ENCODE measurements around the gene MON2. TPM values are rescaled to one million over a fixed set of nuclear protein-coding genes. Genes with fewer than 3 reads are reported as not detected.
A peak's percentile ranks its signal among the peaks of the same experiment; 100 is the strongest.

MON2 gene
- total and polyA plus RNA-seq, 12 donors, result 5.0 to 25.3 (median 18.5) TPM

DNA sequence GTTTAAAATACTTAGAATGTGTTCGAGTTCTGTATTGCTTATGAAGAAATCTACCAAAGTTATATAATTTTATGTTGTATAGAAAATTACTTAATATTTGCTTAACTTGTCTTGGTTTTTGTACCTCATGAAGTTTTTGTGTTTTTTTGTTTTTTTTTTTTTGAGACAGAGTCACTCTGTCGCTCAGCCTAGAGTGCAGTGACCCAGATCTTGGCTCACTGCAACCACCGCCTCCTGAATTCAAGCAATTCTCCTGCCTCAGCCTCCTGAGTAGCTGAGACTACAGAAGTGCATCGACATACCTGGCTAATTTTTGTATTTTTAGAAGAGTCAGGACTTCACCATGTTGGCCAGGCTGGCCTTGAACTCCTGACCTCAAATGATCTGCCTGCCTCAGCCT is 69.9 kb downstream of the MON2 start:
- Histone ChIP-seq H3K4me1 (peaks cover 0 to 17% (median 8%) of the 10 kb centered on the region in 9 donors), H3K36me3 (peaks cover 0 to 100% (median 31%) of the 10 kb centered on the region in 9 donors), H3K4me3 (no peak overlapping the region), H3K27me3 (no peaks in the 10 kb centered on the region), H3K27ac (peak overlapping the region in 1 of 10 donors; percentile 25), H3K9me3 (no peaks in the 10 kb centered on the region)
- TF ChIP-seq, protein P1, sequence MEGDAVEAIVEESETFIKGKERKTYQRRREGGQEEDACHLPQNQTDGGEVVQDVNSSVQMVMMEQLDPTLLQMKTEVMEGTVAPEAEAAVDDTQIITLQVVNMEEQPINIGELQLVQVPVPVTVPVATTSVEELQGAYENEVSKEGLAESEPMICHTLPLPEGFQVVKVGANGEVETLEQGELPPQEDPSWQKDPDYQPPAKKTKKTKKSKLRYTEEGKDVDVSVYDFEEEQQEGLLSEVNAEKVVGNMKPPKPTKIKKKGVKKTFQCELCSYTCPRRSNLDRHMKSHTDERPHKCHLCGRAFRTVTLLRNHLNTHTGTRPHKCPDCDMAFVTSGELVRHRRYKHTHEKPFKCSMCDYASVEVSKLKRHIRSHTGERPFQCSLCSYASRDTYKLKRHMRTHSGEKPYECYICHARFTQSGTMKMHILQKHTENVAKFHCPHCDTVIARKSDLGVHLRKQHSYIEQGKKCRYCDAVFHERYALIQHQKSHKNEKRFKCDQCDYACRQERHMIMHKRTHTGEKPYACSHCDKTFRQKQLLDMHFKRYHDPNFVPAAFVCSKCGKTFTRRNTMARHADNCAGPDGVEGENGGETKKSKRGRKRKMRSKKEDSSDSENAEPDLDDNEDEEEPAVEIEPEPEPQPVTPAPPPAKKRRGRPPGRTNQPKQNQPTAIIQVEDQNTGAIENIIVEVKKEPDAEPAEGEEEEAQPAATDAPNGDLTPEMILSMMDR (IDR thresholded peaks at IDR 0.05), result no peak
- no peak for DNase-seq
- no peak for ATAC-seq
- intact Hi-C loops (cut with DNase I), result no loop called here
- 77 to 79% methylated on average over 4 of the region's 4 CpGs for WGBS, 2 donors

DNA sequence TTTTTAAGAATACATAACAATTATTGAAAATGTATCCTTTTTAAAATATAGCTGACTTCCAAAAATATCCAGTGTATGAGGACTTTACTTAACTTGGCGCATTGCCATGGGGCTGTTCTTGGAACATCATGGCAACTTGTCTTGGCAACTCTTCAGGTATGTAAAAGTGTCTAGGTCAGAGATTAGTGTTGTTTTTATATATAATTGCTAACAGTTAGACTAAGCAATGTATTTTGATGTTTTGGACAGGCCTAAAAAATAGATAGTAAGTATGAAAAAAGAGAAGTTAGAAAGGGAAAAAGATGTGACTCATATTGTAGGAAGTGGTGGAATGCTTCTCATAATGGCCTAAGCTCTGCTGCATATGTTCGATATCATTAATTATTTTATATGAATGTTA is 70.9 kb downstream of the MON2 start:
- ATAC-seq (peak in 3 of 8 donors; percentile 40 to 73 (median 67)), DNase-seq (peak in 1 of 2 donors; percentile 29)
- peaks cover 0 to 17% (median 8%) of the 10 kb centered on the region in 9 donors for H3K4me1 ChIP-seq
- peaks cover 0 to 100% (median 31%) of the 10 kb centered on the region in 9 donors for H3K36me3 ChIP-seq
- intact Hi-C loops (cut with DNase I), result no loop called here
- H3K27me3 ChIP-seq, result no peaks in the 10 kb centered on the region
- 70 to 82% methylated on average over 2 of the region's 2 CpGs for WGBS, 2 donors
- no peaks in the 10 kb centered on the region for H3K9me3 ChIP-seq
- H3K4me3 ChIP-seq, result no peak overlapping the region
- TF ChIP-seq, protein P1 (IDR thresholded peaks at IDR 0.05), result no peak
- H3K27ac ChIP-seq, result peak overlapping the region in 2 of 10 donors; percentile 15 to 33

DNA sequence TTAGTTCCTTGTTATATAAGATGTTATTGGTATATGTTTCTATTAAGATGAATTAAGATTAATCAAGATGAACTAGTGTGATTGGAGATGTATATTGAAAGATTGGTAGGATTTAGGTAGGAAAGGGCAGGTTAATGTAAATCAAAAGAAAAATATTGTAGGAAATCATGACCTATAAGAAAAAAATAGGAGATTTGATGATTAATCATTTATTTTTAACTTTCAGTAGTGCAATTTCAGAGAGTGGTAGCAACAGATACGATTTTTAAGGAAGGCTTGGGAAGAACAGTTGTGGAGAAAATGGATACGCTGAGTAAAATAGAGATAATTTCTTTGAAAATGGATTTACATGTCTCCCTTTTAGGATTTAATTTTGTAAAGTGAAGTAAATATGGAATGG is 73.7 kb downstream of the MON2 start:
- ATAC-seq (no peak), DNase-seq (no peak)
- no peaks in the 10 kb centered on the region for H3K9me3 ChIP-seq
- no peak overlapping the region for H3K27ac ChIP-seq
- 67 to 69% methylated on average over 2 of the region's 2 CpGs for WGBS, 2 donors
- H3K27me3 ChIP-seq, result no peaks in the 10 kb centered on the region
- peaks cover 0 to 100% (median 30%) of the 10 kb centered on the region in 9 donors for H3K36me3 ChIP-seq
- intact Hi-C loops (cut with DNase I), result no loop called here
- TF ChIP-seq, protein P1 (IDR thresholded peaks at IDR 0.05), result no peak
- peaks cover 0 to 17% (median 8%) of the 10 kb centered on the region in 9 donors for H3K4me1 ChIP-seq
- H3K4me3 ChIP-seq, result no peak overlapping the region

DNA sequence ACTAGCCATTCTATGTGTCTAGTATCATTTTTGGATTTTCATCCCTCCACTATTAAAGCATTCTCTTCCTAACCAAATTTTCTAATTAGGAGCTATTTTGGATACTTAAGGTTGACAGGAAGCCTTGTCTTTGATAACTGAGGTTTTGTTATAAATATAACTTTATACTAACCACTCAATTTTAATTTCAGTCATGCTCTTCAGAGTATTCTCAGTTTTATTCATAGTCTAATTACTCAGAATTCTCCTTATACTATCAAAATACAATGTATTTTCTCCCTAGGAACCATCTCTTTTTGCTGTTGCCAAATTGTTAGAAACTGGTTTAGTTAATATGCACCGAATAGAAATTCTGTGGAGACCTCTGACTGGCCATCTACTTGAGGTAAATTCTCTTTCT is 76.2 kb downstream of the MON2 start:
- Histone ChIP-seq H3K27me3 (no peaks in the 10 kb centered on the region), H3K4me3 (no peak overlapping the region), H3K9me3 (no peaks in the 10 kb centered on the region), H3K4me1 (peaks cover 0 to 5% (median 5%) of the 10 kb centered on the region in 9 donors), H3K36me3 (peaks cover 0 to 100% (median 31%) of the 10 kb centered on the region in 9 donors), H3K27ac (no peak overlapping the region)
- DNase-seq (no peak), ATAC-seq (no peak)
- intact Hi-C loops (cut with DNase I), result no loop called here
- WGBS, 2 donors, result 99 to 100% methylated on average over 1 of the region's 1 CpG
- TF ChIP-seq, protein P1 (IDR thresholded peaks at IDR 0.05), result no peak

Data from heart right ventricle (tissue), 16 donors.